ENCODE results near the gene CFAP46.
A peak's percentile ranks its signal among the peaks of the same experiment; 100 is the strongest.

DNA sequence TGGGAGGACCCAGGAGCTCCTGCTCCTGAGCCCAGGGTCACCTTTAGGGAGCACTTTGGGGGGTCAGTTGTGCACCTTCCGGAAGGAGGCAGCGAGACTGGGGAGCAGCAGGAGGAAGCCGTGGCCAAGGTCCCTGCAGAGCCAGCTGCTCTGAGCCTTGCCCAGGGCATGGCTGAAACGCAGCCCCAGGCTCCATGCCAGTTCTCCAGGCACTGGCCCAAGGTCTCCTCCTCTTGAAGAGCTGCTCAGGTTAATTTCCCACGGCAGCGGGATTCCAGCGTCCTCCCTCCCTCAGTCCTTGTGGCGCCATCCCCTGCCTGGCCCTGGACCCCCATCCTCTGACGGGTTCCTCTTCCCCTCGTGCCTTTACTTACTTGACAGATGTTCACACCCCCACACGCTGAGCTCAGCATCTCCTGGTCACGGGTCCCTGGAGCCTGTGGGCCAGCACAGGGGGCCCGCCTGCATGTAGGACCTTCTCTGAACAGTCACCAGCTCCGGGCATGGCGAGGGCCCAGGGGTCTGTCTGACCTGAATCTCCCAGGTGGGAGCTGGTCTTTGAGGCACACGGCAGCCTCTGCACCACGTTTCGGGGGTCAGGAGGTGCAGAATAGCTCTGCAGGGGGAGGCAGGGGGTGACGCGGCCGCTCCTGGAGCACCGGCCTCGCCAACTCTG lies 16.7 kb upstream of the CFAP46 start:
- no peak for TF ChIP-seq CTCF (IDR thresholded peaks at IDR 0.05 in 8 of 11, conservative IDR thresholded peaks at IDR 0.05 in 3 of 11)
- no peak for TF ChIP-seq POLR2A (IDR thresholded peaks at IDR 0.05)
- TF ChIP-seq POLR2AphosphoS5 (IDR thresholded peaks at IDR 0.05), result peak in 1 of 3 donors; percentile 29

All from spleen (tissue), 7 donors.